Sigmoid colon (tissue), 4 donors: ENCODE measurements around the gene ZBTB24.

Source experiments
- EP300 ChIP-seq, 4 donors: sonication (generic); formaldehyde crosslinking; IDR thresholded peaks; one replicate each; pipeline ENCODE4 v1.6.1; 2017; ENCODE audit warnings: antibody characterized with exemption in 4 of 4
- POLR2A ChIP-seq, 2 donors: fragments of 450-650 bp; IDR thresholded peaks; one replicate each; pipeline ENCODE4 v1.6.1; 2016; ENCODE audit warnings: antibody characterized with exemption in 2 of 2, mild to moderate bottlenecking in 2 of 2, moderate library complexity in 2 of 2
- POLR2AphosphoS5 ChIP-seq, 4 donors: sonication (generic); formaldehyde crosslinking; IDR thresholded peaks; one replicate each; pipeline ENCODE4 v1.6.1; 2017; ENCODE audit warnings: antibody characterized with exemption in 4 of 4
- TF ChIP-seq, protein P1 (sequence below), 4 experiments: fragments of 450-650 bp in 3 of 4; fragments of 200-600 bp in 1 of 4; IDR thresholded peaks; one replicate each; pipeline ENCODE4 v1.5.1; 2016 to 2019; ENCODE audit warnings: antibody characterized with exemption in 4 of 4, mild to moderate bottlenecking in 3 of 4, moderate library complexity in 2 of 4

- TF ChIP-seq, protein P1, sequence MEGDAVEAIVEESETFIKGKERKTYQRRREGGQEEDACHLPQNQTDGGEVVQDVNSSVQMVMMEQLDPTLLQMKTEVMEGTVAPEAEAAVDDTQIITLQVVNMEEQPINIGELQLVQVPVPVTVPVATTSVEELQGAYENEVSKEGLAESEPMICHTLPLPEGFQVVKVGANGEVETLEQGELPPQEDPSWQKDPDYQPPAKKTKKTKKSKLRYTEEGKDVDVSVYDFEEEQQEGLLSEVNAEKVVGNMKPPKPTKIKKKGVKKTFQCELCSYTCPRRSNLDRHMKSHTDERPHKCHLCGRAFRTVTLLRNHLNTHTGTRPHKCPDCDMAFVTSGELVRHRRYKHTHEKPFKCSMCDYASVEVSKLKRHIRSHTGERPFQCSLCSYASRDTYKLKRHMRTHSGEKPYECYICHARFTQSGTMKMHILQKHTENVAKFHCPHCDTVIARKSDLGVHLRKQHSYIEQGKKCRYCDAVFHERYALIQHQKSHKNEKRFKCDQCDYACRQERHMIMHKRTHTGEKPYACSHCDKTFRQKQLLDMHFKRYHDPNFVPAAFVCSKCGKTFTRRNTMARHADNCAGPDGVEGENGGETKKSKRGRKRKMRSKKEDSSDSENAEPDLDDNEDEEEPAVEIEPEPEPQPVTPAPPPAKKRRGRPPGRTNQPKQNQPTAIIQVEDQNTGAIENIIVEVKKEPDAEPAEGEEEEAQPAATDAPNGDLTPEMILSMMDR (IDR thresholded peaks at IDR 0.05), result no peak
- TF ChIP-seq POLR2A (IDR thresholded peaks at IDR 0.05), result no peak
- no peak for TF ChIP-seq EP300 (IDR thresholded peaks at IDR 0.05)
- no peak for TF ChIP-seq POLR2AphosphoS5 (IDR thresholded peaks at IDR 0.05)
Measured at GRCh38 chr6:109446072-109446471, 36.9 kb downstream of the ZBTB24 start.
